Neural progenitor cell (in vitro differentiated cells): Measurements from ENCODE around the gene ASRGL1. TPM values are rescaled to one million over a fixed set of nuclear protein-coding genes. Genes with fewer than 3 reads are reported as not detected.

Experiments
- DNase-seq: peaks from one replicate; pipeline ENCODE4 v3.0.0-alpha.2; 2016; ENCODE audit warnings: low spot score
- H2AFZ ChIP-seq: fragments of 200-600 bp; sonication (generic); replicated peaks from 2 replicates; pipeline ENCODE4 v1.6.1; 2016; ENCODE audit warnings: antibody characterized with exemption
- H3F3A ChIP-seq: fragments of 200-600 bp; sonication (generic); 2 replicates; pipeline ENCODE4 v1.6.1; 2016; ENCODE audit warnings: antibody characterized with exemption, low read depth
- H3K27ac ChIP-seq: fragments of 200-600 bp; sonication (generic); 2 replicates; pipeline ENCODE4 v1.5.1; 2016; ENCODE audit warnings: mild to moderate bottlenecking
- H3K27me3 ChIP-seq: fragments of 200-600 bp; sonication (generic); 2 replicates; pipeline ENCODE4 v1.6.1; 2016; ENCODE audit warnings: mild to moderate bottlenecking, moderate library complexity
- H3K36me3 ChIP-seq: fragments of 200-600 bp; sonication (generic); 2 replicates; pipeline ENCODE4 v1.5.1; 2016
- H3K4me1 ChIP-seq: fragments of 200-600 bp; sonication (generic); 2 replicates; pipeline ENCODE4 v1.6.1; 2016; ENCODE audit warnings: mixed run types
- H3K4me2 ChIP-seq: fragments of 200-600 bp; sonication (generic); 2 replicates; pipeline ENCODE4 v1.6.1; 2016
- H3K4me3 ChIP-seq: fragments of 200-600 bp; sonication (generic); 2 replicates; pipeline ENCODE4 v1.5.1; 2016
- H3K79me2 ChIP-seq: fragments of 200-600 bp; sonication (generic); 2 replicates; pipeline ENCODE4 v1.6.1; 2016; ENCODE audit warnings: low read depth
- H3K9ac ChIP-seq: fragments of 200-600 bp; sonication (generic); 2 replicates; pipeline ENCODE4 v1.6.1; 2016
- H3K9me3 ChIP-seq: fragments of 200-600 bp; sonication (generic); 2 replicates; pipeline ENCODE4 v1.5.1; 2016; ENCODE audit warnings: low read depth
- H4K20me1 ChIP-seq: fragments of 200-600 bp; sonication (generic); 2 replicates; pipeline ENCODE4 v1.6.1; 2016; ENCODE audit warnings: low read depth
- H3K27ac Mint-ChIP-seq: 3 replicates; pipeline ENCODE4 v1.8.0; 2021; ENCODE audit warnings: mixed read lengths
- H3K27me3 Mint-ChIP-seq: 2 replicates; pipeline ENCODE4 v1.8.0; 2022; ENCODE audit warnings: low read depth, mild to moderate bottlenecking, inconsistent platforms, moderate library complexity, mixed read lengths; ENCODE audit not compliant: insufficient read depth
- H3K36me3 Mint-ChIP-seq: 3 replicates; pipeline ENCODE4 v1.8.0; 2021; ENCODE audit warnings: mixed read lengths
- H3K4me1 Mint-ChIP-seq: 3 replicates; pipeline ENCODE4 v1.8.0; 2021; ENCODE audit warnings: mixed read lengths
- H3K4me3 Mint-ChIP-seq: 3 replicates; pipeline ENCODE4 v1.8.0; 2021; ENCODE audit warnings: mild to moderate bottlenecking, moderate library complexity, mixed read lengths
- H3K9me3 Mint-ChIP-seq: 3 replicates; pipeline ENCODE4 v1.8.0; 2020; ENCODE audit warnings: mixed read lengths
- EZH2 ChIP-seq: fragments of 200-600 bp; sonication (generic); IDR thresholded peaks from 2 replicates; pipeline ENCODE4 v1.6.1; 2017; ENCODE audit warnings: antibody characterized with exemption, mild to moderate bottlenecking, moderate library complexity
- EZH2phosphoT487 ChIP-seq: fragments of 200-600 bp; sonication (generic); IDR thresholded peaks from 2 replicates; pipeline ENCODE4 v1.6.1; 2017; ENCODE audit warnings: antibody characterized with exemption
- total RNA-seq: library from RNA; depleted of rRNA; stranded (reverse); fragments of >200 nt; gene quantifications from 2 replicates; pipeline ENCODE4 v1.2.3, GENCODE V29; 2015; ENCODE audit warnings: low replicate concordance
- TF ChIP-seq, protein P1 (sequence below): fragments of 200-600 bp; sonication (generic); IDR thresholded peaks from 2 replicates; pipeline ENCODE4 v1.5.1; 2017; ENCODE audit warnings: antibody characterized with exemption, mild to moderate bottlenecking

Gene ASRGL1
- total RNA-seq, 1 donor from 2014 or later = 56.8 TPM

DNA sequence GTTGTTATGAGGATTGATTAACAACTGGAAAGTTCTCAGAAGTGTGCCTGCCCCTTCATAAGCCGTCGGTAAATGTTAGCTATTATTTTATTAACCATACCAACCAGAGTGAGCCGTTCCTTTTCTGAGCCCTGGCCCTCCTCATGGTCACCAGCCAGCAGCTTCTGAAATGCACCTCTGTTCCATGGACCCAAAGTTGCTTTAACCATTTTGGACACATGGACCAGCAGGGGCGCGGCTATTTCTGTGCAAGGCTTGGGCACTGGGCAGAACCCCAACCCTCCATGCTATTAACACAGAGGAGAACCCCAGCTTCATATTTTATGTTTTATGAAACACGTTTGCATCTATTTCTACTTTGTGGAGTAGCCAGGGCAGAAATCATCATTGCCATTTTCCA is 63.0 kb downstream of the ASRGL1 start:
- Mint-ChIP-seq H3K9me3 (no peaks in the 10 kb centered on the region), H3K4me3 (no peak overlapping the region), H3K27me3 (peaks cover 5% of the 10 kb centered on the region), H3K27ac (no peak overlapping the region), H3K36me3 (no peaks in the 10 kb centered on the region), H3K4me1 (peaks cover 19% of the 10 kb centered on the region)
- H3K9me3 ChIP-seq = no peaks in the 10 kb centered on the region
- H4K20me1 ChIP-seq = no peaks in the 10 kb centered on the region
- no peak overlapping the region for H3K4me3 ChIP-seq
- TF ChIP-seq EZH2phosphoT487 = no peak
- TF ChIP-seq EZH2 = no peak
- H3K4me2 ChIP-seq = no peak overlapping the region
- no peak overlapping the region for H3K27ac ChIP-seq
- no peaks in the 10 kb centered on the region for H3K79me2 ChIP-seq
- no peak overlapping the region for H2AFZ ChIP-seq
- H3K36me3 ChIP-seq = no peaks in the 10 kb centered on the region
- H3K4me1 ChIP-seq = peaks cover under 1% of the 10 kb centered on the region
- H3F3A ChIP-seq = no peaks in the 10 kb centered on the region
- no peaks in the 10 kb centered on the region for H3K27me3 ChIP-seq
- DNase-seq = no peak
- H3K9ac ChIP-seq = no peak overlapping the region

GRCh38 chr11:62400760-62401159 is 63.5 kb downstream of the ASRGL1 start:
- Histone ChIP-seq H3K27ac (no peak overlapping the region), H3K4me2 (no peak overlapping the region), H3K27me3 (no peaks in the 10 kb centered on the region), H4K20me1 (no peaks in the 10 kb centered on the region), H2AFZ (no peak overlapping the region), H3K36me3 (no peaks in the 10 kb centered on the region), H3K9me3 (no peaks in the 10 kb centered on the region), H3K9ac (no peak overlapping the region), H3F3A (no peaks in the 10 kb centered on the region), H3K4me3 (no peak overlapping the region), H3K79me2 (no peaks in the 10 kb centered on the region), H3K4me1 (no peaks in the 10 kb centered on the region)
- Mint-ChIP-seq H3K9me3 (no peaks in the 10 kb centered on the region), H3K36me3 (no peaks in the 10 kb centered on the region), H3K4me1 (peaks cover 17% of the 10 kb centered on the region), H3K4me3 (no peak overlapping the region), H3K27ac (no peak overlapping the region), H3K27me3 (peaks cover 5% of the 10 kb centered on the region)
- DNase-seq = no peak
- TF ChIP-seq EZH2 = no peak
- TF ChIP-seq, protein P1, sequence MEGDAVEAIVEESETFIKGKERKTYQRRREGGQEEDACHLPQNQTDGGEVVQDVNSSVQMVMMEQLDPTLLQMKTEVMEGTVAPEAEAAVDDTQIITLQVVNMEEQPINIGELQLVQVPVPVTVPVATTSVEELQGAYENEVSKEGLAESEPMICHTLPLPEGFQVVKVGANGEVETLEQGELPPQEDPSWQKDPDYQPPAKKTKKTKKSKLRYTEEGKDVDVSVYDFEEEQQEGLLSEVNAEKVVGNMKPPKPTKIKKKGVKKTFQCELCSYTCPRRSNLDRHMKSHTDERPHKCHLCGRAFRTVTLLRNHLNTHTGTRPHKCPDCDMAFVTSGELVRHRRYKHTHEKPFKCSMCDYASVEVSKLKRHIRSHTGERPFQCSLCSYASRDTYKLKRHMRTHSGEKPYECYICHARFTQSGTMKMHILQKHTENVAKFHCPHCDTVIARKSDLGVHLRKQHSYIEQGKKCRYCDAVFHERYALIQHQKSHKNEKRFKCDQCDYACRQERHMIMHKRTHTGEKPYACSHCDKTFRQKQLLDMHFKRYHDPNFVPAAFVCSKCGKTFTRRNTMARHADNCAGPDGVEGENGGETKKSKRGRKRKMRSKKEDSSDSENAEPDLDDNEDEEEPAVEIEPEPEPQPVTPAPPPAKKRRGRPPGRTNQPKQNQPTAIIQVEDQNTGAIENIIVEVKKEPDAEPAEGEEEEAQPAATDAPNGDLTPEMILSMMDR = no peak
- no peak for TF ChIP-seq EZH2phosphoT487

- no peak overlapping the region for H3K9ac ChIP-seq
- H3K27ac Mint-ChIP-seq = no peak overlapping the region
- H3F3A ChIP-seq = no peaks in the 10 kb centered on the region
- peaks cover 5% of the 10 kb centered on the region for H3K27me3 Mint-ChIP-seq
- H3K4me1 Mint-ChIP-seq = peaks cover 17% of the 10 kb centered on the region
- no peak for DNase-seq
- no peaks in the 10 kb centered on the region for H3K36me3 Mint-ChIP-seq
- no peaks in the 10 kb centered on the region for H3K4me1 ChIP-seq
- no peak overlapping the region for H3K4me3 Mint-ChIP-seq
- H3K27ac ChIP-seq = no peak overlapping the region
- no peaks in the 10 kb centered on the region for H3K9me3 ChIP-seq
- no peak overlapping the region for H2AFZ ChIP-seq
- H3K36me3 ChIP-seq = no peaks in the 10 kb centered on the region
- H3K9me3 Mint-ChIP-seq = no peaks in the 10 kb centered on the region
- no peaks in the 10 kb centered on the region for H4K20me1 ChIP-seq
- no peak overlapping the region for H3K4me3 ChIP-seq
- H3K4me2 ChIP-seq = no peak overlapping the region
- no peaks in the 10 kb centered on the region for H3K27me3 ChIP-seq
- H3K79me2 ChIP-seq = no peaks in the 10 kb centered on the region
- no peak for TF ChIP-seq EZH2
- TF ChIP-seq, protein P1 = no peak
- TF ChIP-seq EZH2phosphoT487 = no peak
Observed at GRCh38 chr11:62401356-62401755, 64.1 kb downstream of the ASRGL1 start.

GRCh38 chr11:62401811-62402210 is 64.6 kb downstream of the ASRGL1 start:
- Histone ChIP-seq H3K9me3 (no peaks in the 10 kb centered on the region), H3K4me3 (no peak overlapping the region), H3K27me3 (no peaks in the 10 kb centered on the region), H3F3A (no peaks in the 10 kb centered on the region), H3K27ac (no peak overlapping the region), H3K4me1 (no peaks in the 10 kb centered on the region), H3K79me2 (no peaks in the 10 kb centered on the region), H3K4me2 (no peak overlapping the region), H3K36me3 (no peaks in the 10 kb centered on the region), H3K9ac (no peak overlapping the region), H2AFZ (no peak overlapping the region), H4K20me1 (no peaks in the 10 kb centered on the region)
- Mint-ChIP-seq H3K4me3 (no peak overlapping the region), H3K9me3 (no peaks in the 10 kb centered on the region), H3K36me3 (no peaks in the 10 kb centered on the region), H3K27me3 (peaks cover 5% of the 10 kb centered on the region), H3K27ac (peak overlapping the region; percentile 81), H3K4me1 (peaks cover 17% of the 10 kb centered on the region)
- TF ChIP-seq, protein P1 = no peak
- TF ChIP-seq EZH2phosphoT487 = no peak
- TF ChIP-seq EZH2 = no peak
- no peak for DNase-seq
